Left lung (tissue), 10 donors: ENCODE measurements around the gene SLC5A3. TPM values are rescaled to one million over a fixed set of nuclear protein-coding genes. Genes with fewer than 3 reads are reported as not detected.

Experiments used
- ATAC-seq: fragments of 200-7000 bp; cut with Tn5 transposase; one replicate; pipeline ENCODE4 v1.9.1; 2020; ENCODE audit warnings: moderate library complexity
- DNase-seq, 4 donors: peaks; one replicate each; pipeline ENCODE4 v3.0.0-alpha.2; 2013 to 2020
- H3K27ac ChIP-seq, 2 donors: fragments of 200-600 bp; sonication (generic) in 1 of 2; one replicate each; pipeline versions ENCODE4 v1.5.0 to v1.8.0; 2020 to 2021
- H3K27me3 ChIP-seq, 2 donors: fragments of 200-600 bp; sonication (generic) in 1 of 2; one replicate each; pipeline versions ENCODE4 v1.5.0 to v1.8.0; 2020 to 2021
- H3K36me3 ChIP-seq, 2 donors: fragments of 200-600 bp; sonication (generic) in 1 of 2; one replicate each; pipeline versions ENCODE4 v1.5.0 to v1.8.0; 2020 to 2021
- H3K4me1 ChIP-seq, 2 donors: fragments of 200-600 bp; one replicate each; pipeline ENCODE4 v1.8.0; 2021
- H3K4me3 ChIP-seq, 2 donors: fragments of 200-600 bp; sonication (generic) in 1 of 2; one replicate each; pipeline versions ENCODE4 v1.5.0 to v1.8.0; 2020 to 2021; ENCODE audit warnings: mild to moderate bottlenecking in 1 of 2
- H3K9me3 ChIP-seq, 2 donors: fragments of 200-600 bp; sonication (generic) in 1 of 2; one replicate each; pipeline versions ENCODE4 v1.5.0 to v1.8.0; 2020 to 2021
- intact Hi-C, 2 donors: fragments of 100-400 bp; cut with DNase I; formaldehyde crosslinking; loops; one replicate each; pipeline versions ENCODE4 v1.11.2 to v1.14.2; 2022
- polyA plus RNA-seq, 6 donors: library from polyadenylated mRNA; unstranded; fragments of 120-200 nt; gene quantifications; one replicate each; pipeline ENCODE4 v1.2.1, GENCODE V29; 2013; ENCODE audit not compliant: insufficient read length in 6 of 6
- total RNA-seq, 2 donors: library from RNA; stranded (reverse); fragmentation: NEBNext Ultra II Directional; extraction: Animal tissue kit (Norgen Biotek cat#: 25700); gene quantifications; one replicate each; pipeline ENCODE4 v1.2.1, GENCODE V29; 2021
- TF ChIP-seq, protein P1 (sequence below), 2 donors: fragments of 200-600 bp; sonication (generic) in 1 of 2; IDR thresholded peaks; one replicate each; pipeline versions ENCODE4 v1.5.0 to v1.8.0; 2021; ENCODE audit warnings: antibody characterized with exemption in 2 of 2
- donor health status: DM: no; HTN: yes; CAD: no.
- donor health status: DM: no; HTN: no; CAD: no.

SLC5A3 gene
- total and polyA plus RNA-seq, 8 donors, result 18.1 to 33.4 (median 20.6) TPM

- no peaks in the 10 kb centered on the region for H3K27me3 ChIP-seq
- no peak overlapping the region for H3K27ac ChIP-seq
- intact Hi-C loops, result no loop called here
- no peak overlapping the region for H3K4me3 ChIP-seq
- no peaks in the 10 kb centered on the region for H3K36me3 ChIP-seq
- H3K9me3 ChIP-seq, result no peaks in the 10 kb centered on the region
- H3K4me1 ChIP-seq, result no peaks in the 10 kb centered on the region
- DNase-seq (no peak), ATAC-seq (no peak)
- TF ChIP-seq, protein P1, sequence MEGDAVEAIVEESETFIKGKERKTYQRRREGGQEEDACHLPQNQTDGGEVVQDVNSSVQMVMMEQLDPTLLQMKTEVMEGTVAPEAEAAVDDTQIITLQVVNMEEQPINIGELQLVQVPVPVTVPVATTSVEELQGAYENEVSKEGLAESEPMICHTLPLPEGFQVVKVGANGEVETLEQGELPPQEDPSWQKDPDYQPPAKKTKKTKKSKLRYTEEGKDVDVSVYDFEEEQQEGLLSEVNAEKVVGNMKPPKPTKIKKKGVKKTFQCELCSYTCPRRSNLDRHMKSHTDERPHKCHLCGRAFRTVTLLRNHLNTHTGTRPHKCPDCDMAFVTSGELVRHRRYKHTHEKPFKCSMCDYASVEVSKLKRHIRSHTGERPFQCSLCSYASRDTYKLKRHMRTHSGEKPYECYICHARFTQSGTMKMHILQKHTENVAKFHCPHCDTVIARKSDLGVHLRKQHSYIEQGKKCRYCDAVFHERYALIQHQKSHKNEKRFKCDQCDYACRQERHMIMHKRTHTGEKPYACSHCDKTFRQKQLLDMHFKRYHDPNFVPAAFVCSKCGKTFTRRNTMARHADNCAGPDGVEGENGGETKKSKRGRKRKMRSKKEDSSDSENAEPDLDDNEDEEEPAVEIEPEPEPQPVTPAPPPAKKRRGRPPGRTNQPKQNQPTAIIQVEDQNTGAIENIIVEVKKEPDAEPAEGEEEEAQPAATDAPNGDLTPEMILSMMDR (IDR thresholded peaks at IDR 0.05), result no peak
These were observed 37.6 kb upstream of the SLC5A3 start for GRCh38 chr21:34035619-34036354.

GRCh38 chr21:34037009-34037795 lies 36.2 kb upstream of the SLC5A3 start:
- ATAC-seq, result no peak
- TF ChIP-seq, protein P1 (IDR thresholded peaks at IDR 0.05), result no peak
- H3K36me3 ChIP-seq, result no peaks in the 10 kb centered on the region
- H3K27ac ChIP-seq, result no peak overlapping the region
- H3K9me3 ChIP-seq, result no peaks in the 10 kb centered on the region
- intact Hi-C loops, result no loop called here
- no peaks in the 10 kb centered on the region for H3K27me3 ChIP-seq
- no peaks in the 10 kb centered on the region for H3K4me1 ChIP-seq
- no peak overlapping the region for H3K4me3 ChIP-seq
- DNase-seq, result no peak

DNA sequence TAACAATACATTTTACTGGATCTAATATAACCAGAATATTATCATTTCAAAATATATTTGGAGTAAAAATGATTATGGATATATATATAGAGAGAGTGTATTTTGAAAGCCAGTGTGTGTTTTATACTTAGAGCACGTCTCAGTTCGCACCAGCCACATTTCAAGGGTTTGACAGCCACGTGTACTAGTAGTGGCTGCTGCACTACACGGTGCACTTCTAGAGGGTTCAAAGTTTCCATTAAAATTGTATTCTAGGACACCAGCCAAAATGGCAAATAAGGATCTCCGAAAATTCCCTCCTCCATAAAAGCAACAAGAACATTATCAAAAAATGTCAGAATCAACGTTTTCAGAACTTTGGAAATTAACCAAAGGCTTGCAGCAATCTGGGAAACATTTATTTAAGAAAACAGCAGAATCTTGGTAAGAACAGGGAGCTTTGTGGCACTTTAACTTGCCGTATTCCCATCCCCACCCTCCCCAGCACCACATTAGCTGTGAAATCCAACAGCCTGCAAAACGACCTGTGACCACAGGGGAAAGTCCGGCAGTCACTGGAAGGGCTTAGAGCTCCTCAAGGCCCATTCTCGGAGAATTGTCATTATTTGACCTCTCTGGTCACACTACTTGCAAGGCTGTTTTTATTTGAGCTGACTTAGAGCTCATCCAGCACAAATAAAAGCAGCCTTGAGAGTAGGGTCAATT lies 33.5 kb upstream of the SLC5A3 start:
- no peaks in the 10 kb centered on the region for H3K9me3 ChIP-seq
- H3K36me3 ChIP-seq, result no peaks in the 10 kb centered on the region
- no peak overlapping the region for H3K27ac ChIP-seq
- no peaks in the 10 kb centered on the region for H3K4me1 ChIP-seq
- DNase-seq (no peak), ATAC-seq (peak; percentile 13)
- intact Hi-C loops, result no loop called here
- TF ChIP-seq, protein P1 (IDR thresholded peaks at IDR 0.05), result no peak
- H3K27me3 ChIP-seq, result no peaks in the 10 kb centered on the region
- H3K4me3 ChIP-seq, result no peak overlapping the region

DNA sequence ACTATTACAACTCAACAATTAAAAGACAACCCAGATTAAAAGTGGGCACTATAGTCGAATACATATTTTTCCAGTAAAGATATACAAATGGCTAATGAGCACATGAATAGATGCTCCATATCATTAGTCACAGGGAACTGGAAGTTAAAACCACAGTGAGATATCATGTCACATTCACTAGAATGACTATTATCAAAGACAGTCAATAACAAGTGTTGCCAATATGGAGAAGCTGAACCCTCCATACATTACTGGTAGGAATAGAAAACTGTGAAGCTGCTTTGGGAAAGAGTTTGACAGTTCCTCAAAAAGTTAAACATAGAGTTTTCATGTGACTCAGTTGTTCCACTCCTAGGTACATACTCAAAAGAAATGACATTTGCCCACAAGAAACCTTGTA lies 30.6 kb upstream of the SLC5A3 start:
- no peaks in the 10 kb centered on the region for H3K4me1 ChIP-seq
- intact Hi-C loops, result no loop called here
- H3K4me3 ChIP-seq, result no peak overlapping the region
- H3K27ac ChIP-seq, result no peak overlapping the region
- DNase-seq (no peak), ATAC-seq (no peak)
- TF ChIP-seq, protein P1 (IDR thresholded peaks at IDR 0.05), result no peak
- H3K36me3 ChIP-seq, result no peaks in the 10 kb centered on the region
- no peaks in the 10 kb centered on the region for H3K27me3 ChIP-seq
- no peaks in the 10 kb centered on the region for H3K9me3 ChIP-seq

DNA sequence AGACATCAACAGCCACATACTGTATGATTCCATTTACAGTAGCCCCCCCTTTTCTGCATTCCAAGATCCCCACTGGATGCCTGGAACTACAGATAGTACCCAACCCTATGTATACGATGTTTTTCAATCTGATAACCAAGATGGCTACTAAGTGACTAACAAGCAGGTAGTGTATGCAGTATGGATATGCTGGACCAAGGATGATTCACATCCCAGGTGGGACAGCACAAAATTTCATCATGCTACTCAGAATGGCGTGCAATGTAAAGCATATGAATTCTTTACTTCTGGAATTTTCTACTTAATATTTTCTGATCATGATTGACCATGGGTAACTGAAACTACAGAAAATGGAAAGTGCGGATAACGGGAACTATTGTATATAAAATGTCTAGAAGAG lies 30.0 kb upstream of the SLC5A3 start:
- Histone ChIP-seq H3K4me3 (no peak overlapping the region), H3K9me3 (no peaks in the 10 kb centered on the region), H3K36me3 (no peaks in the 10 kb centered on the region), H3K27me3 (no peaks in the 10 kb centered on the region), H3K4me1 (no peaks in the 10 kb centered on the region), H3K27ac (no peak overlapping the region)
- intact Hi-C loops, result no loop called here
- ATAC-seq (no peak), DNase-seq (no peak)
- TF ChIP-seq, protein P1 (IDR thresholded peaks at IDR 0.05), result no peak
